ENCODE measurements around the gene CMTM4.

- TF ChIP-seq POLR2A (IDR thresholded peaks at IDR 0.05) (no peak), POLR2AphosphoS5 (IDR thresholded peaks at IDR 0.05) (no peak), CTCF (IDR thresholded peaks at IDR 0.05) (no peak)
Measured at GRCh38 chr16:66711581-66711980, 15.0 kb upstream of the CMTM4 start.

Measured in gastroesophageal sphincter (tissue), 3 donors.